ENCODE measurements around the gene NTRK1.

- TF ChIP-seq POLR2A (IDR thresholded peaks at IDR 0.05; ENCODE audit: low read depth, low read length) (no peak), TAF1 (IDR thresholded peaks at IDR 0.05; ENCODE audit: low read depth, low read length) (no peak), SPI1 (IDR thresholded peaks at IDR 0.05; ENCODE audit: low read depth, low read length) (no peak), POLR2AphosphoS5 (IDR thresholded peaks at IDR 0.05; ENCODE audit: low read depth, low read length) (no peak), PAX5 (IDR thresholded peaks at IDR 0.05; ENCODE audit: insufficient read depth, low read length, severe bottlenecking) (no peak)
Measured at GRCh38 chr1:156898161-156898566, 37.5 kb downstream of the NTRK1 start.

All from GM12891 (cell line).